PC-3 (cell line): Measurements from ENCODE around the gene CHTF18.
"Not testable (repeated sequence)": the region's sequence is repeated elsewhere in the genome, so short reads cannot be mapped to it uniquely, and the experiment has no call there.

Experiments used
- CTCF ChIP-seq: fragments of 300-600 bp; sonication (generic); conservative IDR thresholded peaks from 2 replicates; pipeline ENCODE4 v1.5.1; 2017; ENCODE audit warnings: antibody characterized with exemption, low read depth, mild to moderate bottlenecking, low read length
- EZH2 ChIP-seq: fragments of 300-600 bp; sonication (generic); IDR thresholded peaks from one replicate; pipeline ENCODE4 v1.6.1; 2017; ENCODE audit warnings: antibody characterized with exemption, mild to moderate bottlenecking, low read length; ENCODE audit not compliant: unreplicated experiment

GRCh38 chr16:742894-743293 lies 45.5 kb upstream of the CHTF18 start:
- TF ChIP-seq CTCF, EZH2: not testable (repeated sequence)
